Limb (tissue), 2 donors: ENCODE measurements around the gene DNAJC1.
A peak's percentile ranks its signal among the peaks of the same experiment; 100 is the strongest.

Source experiments
- DNase-seq, 2 donors: peaks; one replicate each; pipeline ENCODE4 v3.0.0-alpha.2; 2016; ENCODE audit errors: extremely low spot score in 2 of 2

Gene DNAJC1

GRCh38 chr10:21962358-21962757 is 41.2 kb downstream of the DNAJC1 start:
- DNase-seq, result no peak

- no peak for DNase-seq
Measured at GRCh38 chr10:21961847-21962246, 41.7 kb downstream of the DNAJC1 start.

GRCh38 chr10:21959998-21960397 is 43.5 kb downstream of the DNAJC1 start:
- DNase-seq, result no peak

- no peak for DNase-seq
Measured at GRCh38 chr10:21954690-21955089, 48.8 kb downstream of the DNAJC1 start.

- no peak for DNase-seq
Measured at GRCh38 chr10:21954132-21954531, 49.4 kb downstream of the DNAJC1 start.

GRCh38 chr10:21953585-21954057 is 49.9 kb downstream of the DNAJC1 start:
- peak in 1 of 2 donors; percentile 47 for DNase-seq

GRCh38 chr10:21950566-21950965 is 53.0 kb downstream of the DNAJC1 start:
- DNase-seq, result no peak

- DNase-seq, result no peak
Measured at GRCh38 chr10:21946946-21947345, 56.6 kb downstream of the DNAJC1 start.

GRCh38 chr10:21944727-21945386 is 58.7 kb downstream of the DNAJC1 start:
- DNase-seq, result no peak

- no peak for DNase-seq
Measured at GRCh38 chr10:21943633-21944265, 59.8 kb downstream of the DNAJC1 start.

GRCh38 chr10:21935439-21936023 is 68.0 kb downstream of the DNAJC1 start:
- DNase-seq, result no peak

- no peak for DNase-seq
Measured at GRCh38 chr10:21934307-21934706, 69.2 kb downstream of the DNAJC1 start.

GRCh38 chr10:21929070-21929469 is 74.5 kb downstream of the DNAJC1 start:
- DNase-seq, result peak in 1 of 2 donors; percentile 9

- DNase-seq, result peak in 1 of 2 donors; percentile 7
Measured at GRCh38 chr10:21927631-21928353, 75.7 kb downstream of the DNAJC1 start.

GRCh38 chr10:21926949-21927348 is 76.6 kb downstream of the DNAJC1 start:
- DNase-seq, result peak in 1 of 2 donors; percentile 48

- no peak for DNase-seq
Measured at GRCh38 chr10:21926358-21926925, 77.1 kb downstream of the DNAJC1 start.

GRCh38 chr10:21925851-21926250 is 77.7 kb downstream of the DNAJC1 start:
- DNase-seq, result no peak

- no peak for DNase-seq
Measured at GRCh38 chr10:21924511-21924910, 79.0 kb downstream of the DNAJC1 start.

- DNase-seq, result no peak
Measured at GRCh38 chr10:21920633-21921032, 82.9 kb downstream of the DNAJC1 start.

- no peak for DNase-seq
Measured at GRCh38 chr10:21919906-21920305, 83.6 kb downstream of the DNAJC1 start.

GRCh38 chr10:21919117-21919516 is 84.4 kb downstream of the DNAJC1 start:
- no peak for DNase-seq

- no peak for DNase-seq
Measured at GRCh38 chr10:21912625-21913024, 90.9 kb downstream of the DNAJC1 start.
